ENCODE data around the gene PRR18.

PRR18 gene

DNA sequence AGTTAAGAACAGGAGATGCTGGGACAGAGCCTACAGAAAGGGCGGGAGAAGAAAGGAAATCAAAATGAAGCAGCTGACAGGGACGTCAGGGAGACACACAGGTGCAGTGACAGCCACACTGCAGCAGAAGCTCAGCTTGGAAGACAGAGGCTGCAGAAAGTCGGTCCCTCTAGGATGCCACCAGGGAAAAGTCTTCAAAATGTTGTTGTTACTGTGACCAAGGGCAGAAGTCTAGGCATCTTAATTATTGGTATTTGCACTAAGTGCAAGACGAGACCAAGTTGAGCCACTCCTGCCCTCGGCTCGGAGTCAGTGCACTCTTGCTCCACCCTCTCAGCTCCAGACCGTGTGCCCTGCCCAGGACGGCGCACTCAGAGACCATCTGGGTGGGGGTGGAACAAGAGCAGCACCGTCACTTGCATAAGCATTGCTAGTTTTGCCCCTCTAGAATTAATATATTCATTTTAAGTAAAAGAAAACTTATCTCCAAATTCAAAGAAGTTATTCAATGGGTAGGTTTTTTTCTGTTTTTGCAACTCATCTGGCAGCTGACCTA, 2.6 kb downstream of the PRR18 start:
- DNase-seq, result no peak

DNA sequence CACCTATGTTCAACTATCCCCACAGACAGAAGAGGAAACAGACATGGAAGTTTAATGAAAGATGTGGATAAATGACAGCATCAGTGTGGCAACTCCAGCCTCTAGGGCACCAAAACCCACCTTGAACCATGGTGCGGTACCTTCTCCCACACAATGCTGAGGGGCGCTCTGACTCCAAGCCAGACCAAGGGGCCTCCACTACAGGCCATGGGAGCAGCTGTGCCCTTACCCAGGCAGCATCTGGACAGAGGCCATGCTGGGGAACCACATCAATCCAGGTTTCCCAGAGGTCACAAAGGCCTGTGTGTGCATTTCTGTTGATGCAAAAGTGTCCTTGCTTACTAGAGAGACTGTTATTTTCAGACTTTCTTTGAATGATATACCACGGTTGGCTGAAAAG, 4.1 kb downstream of the PRR18 start:
- DNase-seq, result no peak

DNA sequence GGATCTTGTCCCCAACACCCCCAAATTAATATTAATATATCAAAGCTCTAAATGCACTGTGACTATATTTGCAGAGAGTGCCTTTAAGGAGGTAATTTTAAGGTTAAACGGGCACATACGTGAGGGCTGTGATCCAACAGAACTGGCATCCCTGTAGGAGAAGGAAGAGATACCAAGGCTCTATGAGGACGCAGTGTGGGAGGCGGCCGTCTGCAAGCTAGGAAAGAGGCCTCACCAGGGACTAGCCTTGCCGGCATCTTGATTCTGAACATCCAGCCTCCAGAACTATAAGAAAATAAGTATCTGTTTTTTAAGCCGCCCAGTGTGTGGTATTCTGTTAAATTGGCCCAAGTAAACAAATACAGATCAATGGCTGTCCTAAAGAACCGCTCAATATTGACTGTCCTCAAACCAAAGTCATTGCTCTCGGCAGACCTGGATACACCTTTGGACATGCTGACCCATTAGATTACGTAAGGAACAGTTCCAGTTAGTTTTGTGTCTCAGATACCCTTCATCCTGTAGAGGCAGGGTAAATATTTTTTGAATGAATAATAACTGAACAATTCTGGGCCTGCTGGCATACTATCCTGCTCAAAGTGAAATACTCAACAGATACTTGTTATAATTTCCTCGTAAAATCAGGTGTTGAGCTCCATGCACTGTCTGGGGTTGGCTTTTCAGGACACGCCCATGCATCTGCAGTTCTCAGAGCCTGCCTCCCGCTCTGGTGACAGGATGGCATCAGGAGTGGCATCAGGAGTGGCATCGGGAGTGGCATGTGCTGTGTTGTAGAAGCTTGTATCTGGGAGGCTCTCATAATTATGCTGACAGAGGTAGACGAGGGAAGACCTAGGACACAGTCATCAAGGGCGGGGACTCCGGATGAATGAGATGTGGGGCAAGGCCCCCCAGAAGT, 6.3 kb downstream of the PRR18 start:
- DNase-seq, result no peak

DNA sequence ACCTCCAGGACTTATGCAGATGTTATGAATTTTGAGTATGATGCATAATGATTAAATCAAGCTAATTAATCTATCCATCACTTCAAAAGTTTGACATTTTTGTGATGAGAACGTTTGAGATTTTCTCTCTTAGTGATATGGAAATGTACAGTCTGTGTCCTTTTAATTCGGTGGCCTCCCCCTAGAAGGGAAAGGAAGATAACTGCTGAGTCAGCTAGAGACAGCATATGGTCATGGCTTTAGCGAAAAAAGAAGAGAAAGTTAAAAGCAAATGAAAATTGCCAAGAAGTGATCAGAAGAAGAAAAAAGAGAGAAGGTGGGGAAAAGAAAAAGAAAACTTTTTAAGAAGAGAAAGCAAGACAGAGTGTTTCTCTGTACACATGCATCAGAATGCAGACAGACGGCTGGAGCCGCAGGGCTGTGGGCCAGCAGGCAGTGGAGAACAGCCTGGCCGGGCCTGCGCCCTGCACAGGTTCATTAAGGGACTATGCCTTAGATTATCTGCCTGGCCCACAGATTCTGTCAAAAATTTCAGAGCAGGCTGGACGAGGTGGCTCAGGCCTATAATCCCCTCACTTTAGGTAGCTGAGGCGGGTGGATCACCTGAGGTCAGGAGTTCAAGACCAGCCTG, 7.7 kb downstream of the PRR18 start:
- DNase-seq, result no peak

DNA sequence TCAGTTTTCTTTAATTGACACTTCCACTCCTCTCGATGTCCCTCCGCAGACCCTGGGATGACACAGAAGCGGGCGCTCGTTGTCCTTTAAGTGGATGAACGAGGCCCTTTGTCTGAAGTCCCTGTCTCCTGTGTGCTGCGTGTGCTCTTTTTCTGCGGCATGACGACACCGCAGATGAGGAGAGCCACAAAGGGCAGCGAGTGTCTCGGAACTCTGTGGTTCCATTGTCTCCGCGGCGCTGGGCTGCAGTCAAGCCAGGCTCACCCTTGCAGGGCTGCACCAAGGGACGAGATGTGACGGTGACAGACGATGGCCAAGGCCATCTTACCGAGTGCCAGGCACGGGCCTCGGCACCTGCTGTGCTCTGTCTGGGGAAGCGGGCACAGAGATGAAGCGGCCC, 10.6 kb downstream of the PRR18 start:
- DNase-seq, result no peak

DNA sequence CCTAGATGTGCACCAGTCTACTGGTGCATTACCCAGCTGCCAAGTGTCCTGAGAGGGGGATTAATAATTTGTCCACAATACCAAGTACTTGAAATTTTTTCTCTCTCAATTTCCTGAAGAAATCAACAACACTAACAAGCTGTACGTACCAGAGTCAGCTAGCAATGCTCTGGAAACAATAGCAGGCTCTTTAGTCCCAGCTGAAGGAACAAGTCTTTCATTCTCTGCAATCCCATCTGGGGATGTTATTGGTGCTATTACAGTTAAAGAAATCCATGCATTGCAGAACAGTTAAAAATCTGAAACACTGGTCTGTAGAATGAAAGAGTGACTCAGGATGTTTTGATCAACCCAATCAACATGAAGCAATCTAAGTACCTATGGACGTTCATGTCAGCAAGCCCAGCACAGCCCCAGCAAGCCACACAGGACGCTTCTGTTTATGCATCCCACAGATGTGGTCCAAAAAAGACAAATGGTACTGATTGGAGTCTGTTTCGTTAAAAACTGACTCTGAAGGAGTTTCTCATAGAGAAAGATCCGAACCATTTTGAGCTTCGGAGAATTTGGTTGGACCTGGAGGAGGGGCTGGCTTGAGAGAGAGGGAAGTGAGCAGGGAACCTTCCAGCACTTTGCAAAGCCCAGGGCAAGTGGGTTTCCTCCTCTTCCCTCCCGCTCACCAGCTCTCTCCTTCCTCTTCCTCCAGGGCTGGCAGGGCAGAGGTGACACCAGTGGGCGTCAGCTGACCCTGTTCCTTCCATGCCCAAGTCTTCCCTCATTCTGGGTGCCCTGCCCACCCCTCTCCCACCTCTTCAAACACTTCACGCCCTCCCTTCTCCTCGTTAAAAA, 11.9 kb downstream of the PRR18 start:
- DNase-seq, result no peak

DNA sequence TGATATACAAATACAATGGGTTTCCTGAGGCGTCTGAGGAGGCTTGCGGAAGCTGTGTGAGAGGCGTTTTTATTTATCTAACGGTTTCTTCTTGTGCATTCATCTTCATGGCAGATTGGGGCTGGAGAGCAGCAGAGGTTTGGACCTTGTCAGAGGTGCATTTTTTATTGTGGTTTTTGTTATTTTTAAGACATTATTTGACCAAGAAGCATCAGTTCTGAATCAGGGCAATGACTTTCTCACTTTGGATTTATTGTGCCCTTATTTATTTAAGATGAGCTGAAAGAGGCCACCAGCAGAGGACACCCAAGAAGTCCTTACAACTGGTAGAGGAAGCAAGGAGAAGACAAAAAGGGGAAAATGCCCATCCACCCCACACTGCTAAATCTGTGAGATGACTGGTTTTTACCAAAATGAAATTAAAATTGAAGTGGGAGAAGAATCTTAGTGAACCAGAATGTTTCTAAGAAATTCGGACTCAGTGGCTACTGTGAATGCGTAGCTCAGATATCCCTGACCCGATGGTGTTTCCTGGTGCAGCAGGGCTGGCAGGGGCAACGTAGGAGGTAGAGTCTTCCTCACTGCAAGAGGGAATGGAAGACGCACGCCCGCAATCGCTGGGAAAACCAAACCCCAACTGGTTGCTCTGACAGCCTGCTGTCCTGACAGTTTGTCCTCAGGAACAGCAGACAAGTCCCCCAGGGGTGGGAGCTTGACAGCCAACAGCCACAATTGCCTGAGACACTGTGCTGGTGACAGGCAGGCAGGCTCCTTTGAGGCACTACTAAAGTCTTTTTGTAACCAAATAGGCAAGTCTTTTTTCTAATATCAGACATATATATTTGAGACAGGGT, 14.2 kb downstream of the PRR18 start:
- no peak for DNase-seq

DNA sequence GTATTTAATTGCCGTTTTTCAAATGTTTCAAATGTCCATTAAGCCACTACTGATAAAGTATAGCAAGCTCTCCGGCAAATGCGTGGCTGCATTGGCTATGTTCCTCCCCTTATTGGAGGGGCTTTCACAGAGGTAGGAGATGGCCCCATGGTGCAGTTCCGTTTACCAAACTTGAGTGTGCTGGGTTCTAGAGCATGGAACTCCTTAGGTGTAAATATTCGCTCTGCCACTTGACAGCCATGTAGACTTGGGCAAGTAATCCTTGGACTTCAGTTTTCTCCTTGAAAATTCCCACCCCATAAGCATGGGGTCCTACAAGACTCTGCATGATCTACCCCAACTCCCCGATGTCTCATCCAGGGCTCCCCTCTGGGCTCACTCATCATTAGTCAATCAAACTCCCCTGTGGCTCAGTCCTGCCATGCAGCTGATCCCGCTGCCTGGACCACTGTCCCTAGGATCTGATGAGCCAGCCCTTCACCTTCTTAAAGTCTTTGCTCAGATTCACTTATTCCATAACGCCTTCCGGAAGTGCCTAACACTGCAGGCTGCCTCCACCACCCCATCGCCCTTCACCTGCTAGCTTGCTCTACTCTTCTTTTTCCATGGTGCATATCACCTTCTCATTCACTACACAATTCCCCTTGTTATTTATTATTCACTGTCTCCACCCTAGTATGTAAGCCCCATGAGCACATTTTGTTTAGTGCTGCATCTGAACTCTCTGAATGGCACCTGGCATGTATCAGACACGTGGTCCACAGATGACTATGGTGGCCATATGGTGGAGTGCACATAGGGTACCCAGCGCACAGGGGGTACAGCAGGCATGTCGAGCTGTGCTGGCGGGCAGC, 18.8 kb downstream of the PRR18 start:
- DNase-seq, result no peak

DNA sequence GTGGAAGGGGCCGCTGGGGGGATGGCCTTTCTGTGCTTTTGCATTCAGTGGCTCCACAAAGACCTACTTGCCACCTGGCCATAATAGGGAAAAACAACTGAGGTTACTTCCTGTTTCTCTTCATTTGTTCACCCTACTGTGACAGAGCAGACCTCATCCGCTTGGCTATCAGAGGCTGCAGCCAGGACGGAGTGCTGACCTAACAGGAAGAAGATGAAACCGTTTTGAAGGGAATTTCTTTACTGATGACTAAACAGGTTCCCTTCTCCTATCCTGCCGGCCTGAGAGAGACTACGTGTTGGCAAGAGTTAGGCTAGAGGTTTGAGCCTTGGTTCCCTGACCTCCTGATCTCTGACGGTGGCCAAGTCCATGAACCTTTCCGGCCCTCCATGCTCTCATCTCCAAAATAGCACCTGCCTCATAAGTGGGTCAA, 21.3 kb downstream of the PRR18 start:
- DNase-seq, result no peak

DNA sequence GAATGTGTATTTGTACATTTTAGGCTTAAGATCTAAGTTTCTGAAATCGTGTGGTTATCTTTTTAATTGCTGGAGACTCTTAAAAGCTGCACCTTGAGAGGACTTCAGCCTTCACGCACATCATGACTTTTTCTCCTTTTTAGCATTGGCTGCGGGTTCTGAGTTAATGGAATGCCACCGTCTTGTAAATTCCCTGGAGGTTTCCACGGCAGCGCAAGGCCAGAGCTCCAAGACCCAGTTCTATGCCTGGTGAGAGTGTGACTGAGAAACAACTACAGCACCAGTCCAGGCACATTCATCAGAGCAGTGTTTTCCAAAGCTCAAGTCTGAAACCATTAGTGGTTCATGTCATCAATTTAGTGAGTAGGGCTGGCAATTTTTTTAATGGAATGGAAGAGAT, 23.0 kb downstream of the PRR18 start:
- DNase-seq, result no peak

DNA sequence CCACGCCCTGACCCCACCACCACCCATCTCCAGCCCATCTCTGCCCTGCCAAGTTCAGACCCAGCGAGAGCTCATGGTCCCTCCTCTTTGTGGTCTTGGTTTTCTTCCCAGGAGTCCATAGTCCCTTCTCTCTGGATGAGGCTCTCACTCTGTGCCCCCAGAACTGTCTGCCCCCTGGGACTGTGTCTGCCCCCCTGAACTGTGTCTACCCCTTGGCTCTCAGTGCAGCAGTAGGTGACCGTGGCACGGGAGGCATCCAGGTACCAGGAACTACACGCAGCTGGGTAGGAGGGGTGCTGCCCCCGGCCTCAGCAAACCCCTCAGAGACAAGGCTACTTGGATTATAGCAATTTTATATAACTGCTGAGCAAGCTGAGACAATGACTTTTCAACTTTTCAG, 23.6 kb downstream of the PRR18 start:
- no peak for DNase-seq

DNA sequence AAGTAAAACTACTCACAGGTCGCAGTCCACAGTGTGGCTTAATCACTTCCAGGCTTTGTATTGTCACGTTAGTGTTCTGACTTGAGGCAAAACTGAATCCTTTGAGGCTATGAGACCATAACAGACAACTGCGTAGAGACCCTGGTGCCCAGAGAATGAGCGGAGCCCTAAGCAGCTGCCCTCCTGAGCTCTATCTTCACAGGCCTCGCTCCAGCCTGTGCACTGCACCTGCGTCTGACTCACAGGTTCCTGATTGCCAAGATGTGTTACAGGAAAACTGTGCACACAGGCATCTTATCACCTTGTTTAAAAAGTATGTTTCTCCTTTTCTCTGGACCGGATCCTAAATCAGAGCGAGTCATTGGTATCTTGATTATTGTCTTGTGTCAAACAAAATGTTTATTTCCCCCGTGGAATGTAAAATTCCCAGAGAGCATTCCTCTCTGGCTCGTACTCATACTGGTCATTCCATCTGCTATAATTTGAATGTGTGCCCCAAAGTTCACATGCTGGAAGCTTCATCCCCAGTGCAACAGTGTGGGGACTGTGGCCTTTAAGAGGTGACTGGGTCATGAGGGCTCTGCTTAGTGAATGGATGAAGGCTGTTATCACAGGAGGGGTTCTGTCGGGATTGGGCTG, 25.7 kb downstream of the PRR18 start:
- DNase-seq, result no peak

DNA sequence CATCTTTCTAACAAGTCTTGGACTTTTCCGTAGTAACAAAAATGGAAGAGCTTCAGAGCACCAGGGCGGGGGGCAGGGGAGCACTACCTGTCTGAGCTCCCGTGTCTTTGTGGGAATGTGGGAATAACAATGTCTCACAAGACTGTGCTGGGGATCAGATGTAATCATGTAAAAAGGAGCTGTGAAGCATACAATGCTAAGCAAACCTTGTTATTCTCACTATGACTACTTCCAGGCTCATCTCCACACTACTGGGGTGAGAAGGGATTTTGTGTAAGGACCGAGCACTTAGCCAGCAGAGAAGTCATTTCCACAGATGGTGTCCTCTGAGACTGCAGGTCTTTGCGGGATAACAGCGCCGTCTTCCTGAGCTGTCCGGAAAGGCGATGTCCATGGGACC, 27.1 kb downstream of the PRR18 start:
- no peak for DNase-seq

DNA sequence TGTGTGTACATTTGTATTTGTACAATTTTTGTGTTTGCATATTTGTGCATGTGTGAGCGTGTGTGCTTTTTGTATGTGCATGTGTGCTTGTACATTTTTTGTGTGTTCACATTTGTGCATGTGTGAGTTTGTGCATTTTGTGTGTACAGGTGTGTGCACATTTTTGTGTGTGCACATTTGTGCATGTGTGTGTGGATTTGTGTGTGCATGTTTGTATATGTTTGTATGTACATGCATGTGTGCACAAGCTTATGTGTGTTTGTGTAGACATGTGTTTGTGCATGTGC, 28.9 kb downstream of the PRR18 start:
- no peak for DNase-seq

DNA sequence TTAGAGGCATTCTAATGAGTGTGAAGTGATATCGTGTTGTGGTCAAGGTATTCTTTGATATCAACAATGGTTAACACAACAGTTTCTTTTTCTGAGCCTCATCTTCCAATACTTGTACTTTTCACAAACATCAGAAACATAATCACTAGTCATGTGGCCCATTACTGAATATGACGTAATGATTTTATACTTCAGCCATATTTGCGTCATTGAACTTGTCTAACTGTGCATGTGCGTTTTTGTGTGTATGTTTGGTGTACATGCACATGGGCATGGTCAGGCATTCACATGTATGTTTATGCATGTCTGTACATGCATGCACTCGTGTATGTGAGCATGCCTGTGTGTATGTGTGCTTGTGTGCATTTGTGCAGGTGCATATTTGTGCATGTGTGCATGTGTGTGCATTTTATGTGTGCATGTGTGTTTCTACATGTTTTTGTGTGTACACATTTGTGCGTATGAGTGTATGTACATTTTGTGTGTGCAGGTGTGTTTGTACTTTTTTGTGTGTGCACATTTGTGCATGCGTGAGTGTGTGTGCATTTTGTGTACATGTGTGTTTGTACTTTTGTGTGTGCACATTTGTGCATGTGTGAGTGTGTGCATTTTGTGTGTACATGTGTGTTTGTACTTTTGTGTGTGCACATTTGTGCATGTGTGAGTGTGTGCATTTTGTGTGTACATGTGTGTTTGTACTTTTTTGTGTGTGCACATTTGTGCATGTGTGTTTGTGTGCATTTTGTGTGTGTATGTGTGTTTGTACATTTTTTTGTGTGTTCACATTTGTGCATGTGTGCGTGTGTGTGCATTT, 29.4 kb downstream of the PRR18 start:
- no peak for DNase-seq

DNA sequence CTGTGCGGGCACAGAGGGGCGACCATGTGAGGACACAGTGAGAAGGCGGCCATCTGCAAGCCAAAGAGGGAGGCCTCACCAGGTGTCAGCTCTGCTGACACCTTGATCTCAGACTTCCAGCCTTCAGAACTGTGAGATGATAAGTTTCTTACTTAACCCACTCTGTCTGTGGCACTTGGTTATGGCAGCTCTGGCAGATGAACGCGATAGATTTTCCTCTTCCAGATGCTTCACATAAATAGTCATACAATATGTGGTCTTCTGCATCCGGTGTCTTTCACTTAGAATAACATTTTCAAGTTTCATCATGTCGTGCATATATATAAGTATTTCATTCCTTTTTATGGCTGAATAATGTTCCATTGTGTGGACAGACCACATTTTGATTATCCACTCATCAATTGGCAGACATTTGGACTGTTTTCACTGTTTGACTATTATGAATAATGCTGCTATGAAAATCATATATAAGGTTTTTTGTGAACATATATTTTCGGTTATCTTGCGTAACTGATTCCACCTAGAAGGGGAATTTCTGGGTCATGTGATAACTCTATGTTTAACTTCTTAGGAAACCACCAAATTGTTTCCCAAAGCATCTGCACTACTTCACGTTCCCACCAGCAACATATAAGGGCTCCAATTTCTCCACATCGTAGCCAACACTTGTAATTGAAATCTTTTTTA, 30.2 kb downstream of the PRR18 start:
- no peak for DNase-seq

DNA sequence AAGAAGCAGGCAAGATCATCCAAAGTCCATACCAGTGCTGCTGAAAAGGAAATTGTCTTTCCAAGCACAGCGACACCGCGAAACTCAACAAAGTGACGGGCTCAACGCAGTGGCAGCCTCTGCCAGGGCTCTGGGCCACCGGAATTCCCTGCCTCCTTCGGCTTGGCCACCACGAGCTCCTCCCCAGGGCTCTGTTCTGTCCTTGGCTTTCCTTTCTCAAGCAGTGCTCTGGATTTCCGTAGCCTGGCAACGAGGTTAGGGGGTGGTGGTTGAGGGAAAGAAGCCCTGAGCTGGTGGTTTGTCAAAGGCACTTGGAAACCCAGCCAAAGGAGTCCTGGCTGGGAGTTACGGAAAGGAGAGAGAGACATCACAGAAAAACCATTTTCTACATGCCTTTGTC, 31.2 kb downstream of the PRR18 start:
- DNase-seq, result no peak

DNA sequence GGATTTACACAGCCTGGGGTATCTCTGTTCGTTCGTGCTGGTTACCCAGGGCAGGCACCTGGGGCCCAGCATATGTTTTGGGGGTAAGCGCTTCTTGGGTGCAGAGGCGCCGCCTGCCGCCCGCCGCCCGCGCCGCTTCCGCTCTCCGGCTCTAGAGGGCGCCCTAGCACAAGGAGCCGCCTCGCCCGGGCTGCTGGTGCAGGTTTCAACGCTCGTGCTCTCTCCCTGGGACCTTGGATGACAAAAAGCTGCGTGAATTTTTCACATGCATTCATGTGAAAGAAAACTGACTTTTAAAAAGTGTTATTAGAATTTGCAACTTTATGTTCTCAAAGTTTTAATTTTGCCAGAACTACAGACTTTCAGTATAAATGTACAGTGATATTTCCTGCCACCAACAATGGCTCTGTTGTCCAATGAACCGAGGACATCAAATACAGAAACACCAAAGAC, 32.5 kb downstream of the PRR18 start:
- no peak for DNase-seq

DNA sequence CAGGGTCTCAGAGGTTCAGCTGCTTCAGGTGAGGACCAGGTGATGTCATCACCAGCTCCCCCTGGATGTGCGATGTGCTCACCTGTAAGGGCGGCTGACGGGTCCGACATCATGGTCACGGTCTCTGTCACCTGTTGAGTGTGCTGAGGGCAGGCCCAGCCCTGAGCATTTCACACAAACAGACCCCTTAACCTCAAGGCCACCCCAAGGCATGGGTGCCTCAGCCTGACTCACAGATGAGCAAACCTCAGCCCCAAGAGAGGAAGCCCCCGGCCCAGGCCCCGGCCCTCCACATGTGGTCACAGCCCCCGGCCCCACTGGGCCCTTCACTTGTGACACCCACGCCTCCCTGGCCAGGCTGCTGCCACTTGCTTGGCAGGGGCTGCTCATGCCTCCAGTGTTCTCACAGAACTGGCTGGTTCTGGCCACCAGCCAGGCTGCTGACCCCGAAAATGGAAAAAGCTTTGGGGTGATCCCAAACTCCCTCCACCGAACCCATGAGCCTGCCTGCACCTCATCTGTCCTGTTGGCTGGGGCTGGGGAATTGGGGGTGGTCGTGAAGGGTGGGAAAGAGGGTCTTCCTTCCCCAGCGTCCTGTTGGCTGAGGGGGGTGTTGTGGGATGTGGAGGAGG, 33.3 kb downstream of the PRR18 start:
- no peak for DNase-seq
